Activated T-helper 2 cell treated with anti-CD3 and anti-CD28 coated beads, Interferon-gamma antibody, Interleukin-2, Interleukin-4, amounts not matched to agents 10 μg/mL and 5 μg/mL and 100 μg/mL, durations not matched to agents 14 hours and 24 hours and 36 hours (primary cell): ENCODE data around the gene SH3PXD2A. TPM values are rescaled to one million over a fixed set of nuclear protein-coding genes. Genes with fewer than 3 reads are reported as not detected.

ENCODE experiments used
- DNase-seq: peaks from one replicate; pipeline ENCODE4 v3.0.0; 2021; ENCODE audit warnings: low spot score
- H3K27ac Mint-ChIP-seq: one replicate; pipeline ENCODE4 v1.8.0; 2021; ENCODE audit warnings: mixed read lengths
- H3K27me3 Mint-ChIP-seq: one replicate; pipeline ENCODE4 v1.8.0; 2021; ENCODE audit warnings: low read depth, mixed read lengths
- H3K36me3 Mint-ChIP-seq: one replicate; pipeline ENCODE4 v1.8.0; 2021; ENCODE audit warnings: low read depth, mixed read lengths
- H3K4me1 Mint-ChIP-seq: one replicate; pipeline ENCODE4 v1.8.0; 2021; ENCODE audit warnings: low read depth, mixed read lengths
- H3K4me3 Mint-ChIP-seq: one replicate; pipeline ENCODE4 v1.8.0; 2021; ENCODE audit warnings: low read depth, mild to moderate bottlenecking, moderate library complexity, mixed read lengths
- H3K9me3 Mint-ChIP-seq: one replicate; pipeline ENCODE4 v1.8.0; 2021; ENCODE audit warnings: mixed read lengths
- intact Hi-C: fragments of 100-400 bp; cut with micrococcal nuclease; formaldehyde crosslinking; loops from one replicate; pipeline ENCODE4 v1.15.1; 2023
- total RNA-seq: library from RNA; stranded (reverse); gene quantifications from 2 replicates; pipeline ENCODE4 v1.2.3, GENCODE V29; 2022

The SH3PXD2A gene
- total RNA-seq, 1 donor from 2014 or later = 8.6 TPM

- H3K4me3 Mint-ChIP-seq = no peak overlapping the region
- H3K9me3 Mint-ChIP-seq = no peaks in the 10 kb centered on the region
- no peaks in the 10 kb centered on the region for H3K36me3 Mint-ChIP-seq
- H3K27me3 Mint-ChIP-seq = peaks cover 13% of the 10 kb centered on the region
- H3K27ac Mint-ChIP-seq = no peak overlapping the region
- H3K4me1 Mint-ChIP-seq = no peaks in the 10 kb centered on the region
- DNase-seq = no peak
- intact Hi-C loops = no loop called here
Observed at GRCh38 chr10:103834436-103835095, 20.8 kb downstream of the SH3PXD2A start.

GRCh38 chr10:103833731-103834365 lies 21.5 kb downstream of the SH3PXD2A start:
- peaks cover 20% of the 10 kb centered on the region for H3K27me3 Mint-ChIP-seq
- H3K36me3 Mint-ChIP-seq = no peaks in the 10 kb centered on the region
- H3K27ac Mint-ChIP-seq = no peak overlapping the region
- H3K4me3 Mint-ChIP-seq = no peak overlapping the region
- intact Hi-C loops = no loop called here
- DNase-seq = no peak
- no peaks in the 10 kb centered on the region for H3K9me3 Mint-ChIP-seq
- H3K4me1 Mint-ChIP-seq = no peaks in the 10 kb centered on the region

- Mint-ChIP-seq H3K27me3 (peaks cover 25% of the 10 kb centered on the region), H3K9me3 (no peaks in the 10 kb centered on the region), H3K4me1 (no peaks in the 10 kb centered on the region), H3K27ac (no peak overlapping the region), H3K4me3 (no peak overlapping the region), H3K36me3 (no peaks in the 10 kb centered on the region)
- intact Hi-C loops = no loop called here
- DNase-seq = no peak
Observed at GRCh38 chr10:103832806-103833205, 22.6 kb downstream of the SH3PXD2A start.

GRCh38 chr10:103829838-103830465 lies 25.4 kb downstream of the SH3PXD2A start:
- intact Hi-C loops = no loop called here
- Mint-ChIP-seq H3K9me3 (no peaks in the 10 kb centered on the region), H3K27me3 (peaks cover 25% of the 10 kb centered on the region), H3K27ac (no peak overlapping the region), H3K36me3 (no peaks in the 10 kb centered on the region), H3K4me1 (no peaks in the 10 kb centered on the region), H3K4me3 (no peak overlapping the region)
- no peak for DNase-seq

- Mint-ChIP-seq H3K9me3 (no peaks in the 10 kb centered on the region), H3K27ac (no peak overlapping the region), H3K36me3 (no peaks in the 10 kb centered on the region), H3K27me3 (peaks cover 28% of the 10 kb centered on the region), H3K4me3 (no peak overlapping the region), H3K4me1 (peaks cover 3% of the 10 kb centered on the region)
- no peak for DNase-seq
- intact Hi-C loops = no loop called here
Observed at GRCh38 chr10:103829278-103829677, 26.1 kb downstream of the SH3PXD2A start.

GRCh38 chr10:103828587-103829197 lies 26.7 kb downstream of the SH3PXD2A start:
- Mint-ChIP-seq H3K4me1 (peaks cover 5% of the 10 kb centered on the region), H3K36me3 (no peaks in the 10 kb centered on the region), H3K27me3 (peaks cover 29% of the 10 kb centered on the region), H3K9me3 (no peaks in the 10 kb centered on the region), H3K27ac (no peak overlapping the region), H3K4me3 (no peak overlapping the region)
- no peak for DNase-seq
- intact Hi-C loops = no loop called here

GRCh38 chr10:103828107-103828506 lies 27.3 kb downstream of the SH3PXD2A start:
- intact Hi-C loops = no loop called here
- peaks cover 29% of the 10 kb centered on the region for H3K27me3 Mint-ChIP-seq

GRCh38 chr10:103826885-103827284 lies 28.5 kb downstream of the SH3PXD2A start:
- Mint-ChIP-seq H3K36me3 (no peaks in the 10 kb centered on the region), H3K4me1 (peaks cover 5% of the 10 kb centered on the region), H3K27me3 (peaks cover 34% of the 10 kb centered on the region), H3K9me3 (no peaks in the 10 kb centered on the region), H3K4me3 (no peak overlapping the region), H3K27ac (no peak overlapping the region)
- intact Hi-C loops = no loop called here
- DNase-seq = no peak

More at GRCh38 chr10:103828107-103828506, 27.3 kb downstream of the SH3PXD2A start:
- Mint-ChIP-seq H3K4me1 (peaks cover 5% of the 10 kb centered on the region), H3K36me3 (no peaks in the 10 kb centered on the region), H3K27ac (no peak overlapping the region), H3K4me3 (no peak overlapping the region), H3K9me3 (no peaks in the 10 kb centered on the region)
- no peak for DNase-seq

GRCh38 chr10:103824281-103824680 lies 31.1 kb downstream of the SH3PXD2A start:
- DNase-seq = no peak
- Mint-ChIP-seq H3K4me3 (no peak overlapping the region), H3K4me1 (peaks cover 5% of the 10 kb centered on the region), H3K36me3 (no peaks in the 10 kb centered on the region), H3K9me3 (no peaks in the 10 kb centered on the region), H3K27ac (no peak overlapping the region), H3K27me3 (peaks cover 35% of the 10 kb centered on the region)
- intact Hi-C loops = no loop called here

GRCh38 chr10:103823706-103824272 lies 31.6 kb downstream of the SH3PXD2A start:
- H3K4me1 Mint-ChIP-seq = peaks cover 5% of the 10 kb centered on the region
- no peak for DNase-seq
- H3K27ac Mint-ChIP-seq = no peak overlapping the region
- H3K36me3 Mint-ChIP-seq = no peaks in the 10 kb centered on the region
- H3K27me3 Mint-ChIP-seq = peaks cover 35% of the 10 kb centered on the region
- H3K4me3 Mint-ChIP-seq = no peak overlapping the region
- H3K9me3 Mint-ChIP-seq = no peaks in the 10 kb centered on the region
- intact Hi-C loops = no loop called here

GRCh38 chr10:103822800-103823199 lies 32.6 kb downstream of the SH3PXD2A start:
- DNase-seq = no peak
- H3K27me3 Mint-ChIP-seq = peaks cover 39% of the 10 kb centered on the region
- intact Hi-C loops = no loop called here
- peaks cover 5% of the 10 kb centered on the region for H3K4me1 Mint-ChIP-seq
- no peak overlapping the region for H3K4me3 Mint-ChIP-seq
- no peak overlapping the region for H3K27ac Mint-ChIP-seq
- no peaks in the 10 kb centered on the region for H3K9me3 Mint-ChIP-seq
- no peaks in the 10 kb centered on the region for H3K36me3 Mint-ChIP-seq

- Mint-ChIP-seq H3K4me3 (no peak overlapping the region), H3K27me3 (peaks cover 37% of the 10 kb centered on the region), H3K9me3 (no peaks in the 10 kb centered on the region), H3K27ac (no peak overlapping the region), H3K36me3 (no peaks in the 10 kb centered on the region), H3K4me1 (peaks cover 5% of the 10 kb centered on the region)
- intact Hi-C loops = no loop called here
- no peak for DNase-seq
Observed at GRCh38 chr10:103822107-103822716, 33.2 kb downstream of the SH3PXD2A start.
